Gastrocnemius medialis (tissue), 4 donors: ENCODE data around the gene MS4A18. TPM values are rescaled to one million over a fixed set of nuclear protein-coding genes. Genes with fewer than 3 reads are reported as not detected.

Source experiments
- ATAC-seq, 2 donors: fragments of 150-250 bp; one replicate each; pipeline ENCODE4 v1.9.1; 2016
- DNase-seq, 2 donors: peaks; one replicate each; pipeline ENCODE4 v3.0.0-alpha.2; 2019
- H3K27ac ChIP-seq, 4 donors: fragments of 200-600 bp; sonication (generic); 1 replicate in 1 of 4; 2 replicates in 3 of 4; pipeline ENCODE4 v1.5.1; 2016 to 2018; ENCODE audit warnings: mild to moderate bottlenecking in 2 of 4, moderate library complexity in 1 of 4
- H3K27me3 ChIP-seq, 3 donors: fragments of 200-600 bp; sonication (generic) in 2 of 3; 1 replicate in 1 of 3; 2 replicates in 2 of 3; pipeline versions ENCODE4 v1.5.1 to v1.6.0; 2016 to 2019; ENCODE audit warnings: mild to moderate bottlenecking in 1 of 3, moderate library complexity in 1 of 3
- H3K36me3 ChIP-seq, 2 donors: fragments of 200-600 bp; sonication (generic) in 1 of 2; one replicate each; pipeline ENCODE4 v1.5.1; 2017 to 2018
- H3K4me1 ChIP-seq, 2 donors: fragments of 200-600 bp; sonication (generic) in 1 of 2; one replicate each; pipeline ENCODE4 v1.5.1; 2016 to 2017; ENCODE audit warnings: mild to moderate bottlenecking in 2 of 2
- H3K4me3 ChIP-seq, 4 donors: fragments of 200-600 bp; sonication (generic) in 3 of 4; 1 replicate in 1 of 4; 2 replicates in 3 of 4; pipeline ENCODE4 v1.5.1; 2016 to 2019; ENCODE audit warnings: mild to moderate bottlenecking in 2 of 4
- H3K9me3 ChIP-seq, 3 donors: fragments of 200-600 bp; sonication (generic) in 2 of 3; 1 replicate in 1 of 3; 2 replicates in 2 of 3; pipeline ENCODE4 v1.5.1; 2016 to 2019
- CTCF ChIP-seq, 5 experiments: fragments of 450-650 bp in 3 of 5; fragments of 200-600 bp in 2 of 5; sonication (generic) in 2 of 5; IDR thresholded peaks in 4 of 5; conservative IDR thresholded peaks in 1 of 5; 1 replicate in 4 of 5; 2 replicates in 1 of 5; pipeline ENCODE4 v1.5.1; 2016 to 2019; ENCODE audit warnings: antibody characterized with exemption in 5 of 5, mild to moderate bottlenecking in 3 of 5, moderate library complexity in 3 of 5
- POLR2A ChIP-seq, 2 donors: fragments of 450-650 bp; IDR thresholded peaks; one replicate each; pipeline ENCODE4 v1.6.1; 2017; ENCODE audit warnings: antibody characterized with exemption in 2 of 2, mild to moderate bottlenecking in 2 of 2, moderate library complexity in 2 of 2
- in situ Hi-C, 4 donors: fragments of 200-750 bp; cut with MboI; loops; one replicate each; pipeline versions ENCODE4 v1.15.0 to v1.8.0; 2017; ENCODE audit warnings: low sequenced_read_pairs in 4 of 4
- intact Hi-C: fragments of 100-400 bp; cut with DNase I; formaldehyde crosslinking; loops from one replicate; pipeline ENCODE4 v1.15.1; 2023; ENCODE audit warnings: low total_unique reads
- total RNA-seq, 4 donors: library from RNA; depleted of rRNA; stranded (reverse); fragments of >200 nt; gene quantifications; one replicate each; pipeline versions ENCODE4 v1.1.0 to v1.2.3, GENCODE V29; 2016

The MS4A18 gene
- total RNA-seq, 4 donors from 2014 or later: not detected

DNA sequence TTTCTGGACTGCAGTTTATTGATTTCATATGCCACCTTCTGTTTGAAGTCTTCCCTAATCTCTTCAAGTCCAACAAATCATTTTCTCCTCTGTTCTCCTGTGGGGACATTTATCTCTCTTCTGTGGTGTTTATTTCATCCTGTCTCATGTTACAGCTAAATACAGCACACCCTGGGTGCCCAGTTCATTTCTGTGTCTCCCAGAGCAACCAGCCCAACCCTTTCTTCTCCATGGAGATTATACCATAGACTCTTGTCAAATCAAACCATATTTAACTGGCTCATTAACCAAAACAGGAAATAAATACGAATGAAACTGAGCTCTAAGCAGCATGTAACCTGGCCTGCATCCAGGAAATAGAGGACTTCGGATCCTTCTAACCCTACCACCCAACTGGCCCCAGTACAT is 25.2 kb upstream of the MS4A18 start, which contains the start of gene MS4A8:
Gene MS4A8, plus strand, starts transcription at position 329 of the 408 bp plus-strand sequence. CDS start 1,249 bp downstream, outside the sequence.
- Histone ChIP-seq H3K36me3 (no peaks in the 10 kb centered on the region), H3K4me3 (peak within 1 kb of the TSS in 1 of 4 donors; percentile 27), H3K27me3 (no peaks in the 10 kb centered on the region), H3K4me1 (peaks cover 4 to 8% of the 10 kb centered on the region in 2 donors), H3K27ac (peak within 1 kb of the TSS in 1 of 4 donors; percentile 53), H3K9me3 (no peaks in the 10 kb centered on the region)
- ATAC-seq: peak; percentile 39 to 79
- no peak for DNase-seq
- TF ChIP-seq CTCF (IDR thresholded peaks at IDR 0.05 in 4 of 5, conservative IDR thresholded peaks at IDR 0.05 in 1 of 5) (no peak), POLR2A (IDR thresholded peaks at IDR 0.05) (no peak)
- intact Hi-C loops (no loop called here), in situ Hi-C loops (no loop called here)

DNA sequence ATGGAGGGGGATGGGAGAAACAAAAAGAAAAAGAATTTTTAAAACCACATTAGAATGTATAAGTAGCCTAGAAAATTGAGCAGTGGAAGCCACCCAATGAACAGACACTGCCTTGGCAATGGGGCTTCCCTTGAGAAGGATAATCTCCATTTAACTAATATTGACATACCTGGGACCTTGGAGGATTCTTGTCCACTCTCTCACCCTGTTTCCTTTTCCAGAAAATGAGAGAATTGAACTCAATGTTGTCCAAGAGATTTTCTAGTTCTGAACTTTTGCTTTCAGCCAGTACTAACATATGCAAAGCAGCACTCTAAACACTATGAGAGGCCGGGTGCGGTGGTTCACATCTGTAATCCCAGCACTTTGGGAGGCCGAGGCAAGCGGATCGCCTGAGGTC is 24.6 kb upstream of the MS4A18 start:
- Histone ChIP-seq H3K27ac (peak overlapping the region in 1 of 4 donors; percentile 53), H3K4me3 (no peak overlapping the region), H3K9me3 (no peaks in the 10 kb centered on the region), H3K4me1 (peaks cover 4 to 8% of the 10 kb centered on the region in 2 donors), H3K27me3 (no peaks in the 10 kb centered on the region), H3K36me3 (no peaks in the 10 kb centered on the region)
- in situ Hi-C loops (no loop called here), intact Hi-C loops (no loop called here)
- DNase-seq (no peak), ATAC-seq (no peak)
- TF ChIP-seq CTCF (IDR thresholded peaks at IDR 0.05 in 4 of 5, conservative IDR thresholded peaks at IDR 0.05 in 1 of 5): no peak
- TF ChIP-seq POLR2A (IDR thresholded peaks at IDR 0.05): no peak

DNA sequence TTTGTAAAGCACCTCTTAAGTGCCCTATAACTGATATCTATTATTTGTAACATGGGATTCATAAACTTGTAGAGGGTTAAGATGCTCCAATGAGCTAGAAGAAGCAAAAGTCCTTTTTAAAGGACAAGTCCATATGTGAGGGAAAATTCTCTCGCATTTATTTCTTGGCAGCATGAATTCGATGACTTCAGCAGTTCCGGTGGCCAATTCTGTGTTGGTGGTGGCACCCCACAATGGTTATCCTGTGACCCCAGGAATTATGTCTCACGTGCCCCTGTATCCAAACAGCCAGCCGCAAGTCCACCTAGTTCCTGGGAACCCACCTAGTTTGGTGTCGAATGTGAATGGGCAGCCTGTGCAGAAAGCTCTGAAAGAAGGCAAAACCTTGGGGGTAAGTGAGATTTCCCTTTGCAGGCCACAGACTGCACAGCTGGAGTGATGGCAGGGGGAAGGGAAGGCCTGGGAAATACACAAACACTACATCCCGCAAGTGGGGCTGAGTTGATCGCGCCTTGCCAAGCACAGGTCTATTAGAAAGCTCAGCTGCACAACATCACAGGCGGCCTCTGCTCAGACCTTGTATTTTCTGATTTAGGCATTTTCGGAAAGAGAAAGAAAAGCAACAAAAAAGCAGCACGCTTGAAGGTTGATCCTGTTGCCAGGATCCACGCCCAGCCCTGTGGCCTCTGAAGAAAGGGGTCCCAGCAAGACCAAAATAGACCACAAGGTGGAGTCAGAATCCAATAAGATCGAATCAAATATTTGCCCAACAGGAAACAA is 23.6 kb upstream of the MS4A18 start:
- in situ Hi-C loops: no loop called here
- intact Hi-C loops: no loop called here
- Histone ChIP-seq H3K9me3 (no peaks in the 10 kb centered on the region), H3K27ac (no peak overlapping the region), H3K36me3 (no peaks in the 10 kb centered on the region), H3K4me1 (peaks cover 4 to 8% of the 10 kb centered on the region in 2 donors), H3K4me3 (no peak overlapping the region), H3K27me3 (no peaks in the 10 kb centered on the region)
- no peak for DNase-seq
- TF ChIP-seq CTCF (IDR thresholded peaks at IDR 0.05 in 4 of 5, conservative IDR thresholded peaks at IDR 0.05 in 1 of 5) (no peak), POLR2A (IDR thresholded peaks at IDR 0.05) (no peak)
- no peak for ATAC-seq

- Histone ChIP-seq H3K27ac (no peak overlapping the region), H3K4me3 (no peak overlapping the region), H3K27me3 (no peaks in the 10 kb centered on the region), H3K36me3 (no peaks in the 10 kb centered on the region), H3K9me3 (no peaks in the 10 kb centered on the region), H3K4me1 (peaks cover 4 to 8% of the 10 kb centered on the region in 2 donors)
- TF ChIP-seq CTCF (IDR thresholded peaks at IDR 0.05 in 4 of 5, conservative IDR thresholded peaks at IDR 0.05 in 1 of 5) (no peak), POLR2A (IDR thresholded peaks at IDR 0.05) (no peak)
- DNase-seq: no peak
- in situ Hi-C loops: no loop called here
- ATAC-seq: no peak
- intact Hi-C loops: no loop called here
Observed at GRCh38 chr11:60701469-60701818, 23.1 kb upstream of the MS4A18 start.
